H1 (cell line): ENCODE results near the gene IQGAP1. TPM values are rescaled to one million over a fixed set of nuclear protein-coding genes. Genes with fewer than 3 reads are reported as not detected.

Experiments
- CTCF ChIA-PET: fragments of 300-600 bp; sonication (Branson Sonifier 250); formaldehyde crosslinking; loops from one replicate; lab custom pipeline; 2021; ENCODE audit not compliant: partially characterized antibody; lab: Charles Lee
- POLR2A ChIA-PET: fragments of 300-600 bp; sonication (Branson Sonifier 250); formaldehyde crosslinking; loops from one replicate; lab custom pipeline; 2021; ENCODE audit warnings: inconsistent platforms; ENCODE audit not compliant: partially characterized antibody; lab: Charles Lee
- DNase-seq, 2 experiments: peaks; one replicate each; pipeline versions ENCODE4 v3.0.0 to v3.0.0-alpha.2; 2010 to 2022; ENCODE audit warnings: low spot score in 2 of 2, low read depth in 1 of 2, mixed read lengths in 1 of 2
- FAIRE-seq: peaks from 2 replicates; lab custom pipeline; 2011; peaks lifted over from hg19 to GRCh38; lab: Jason Lieb, UNC
- H2AFZ ChIP-seq: 2 replicates; pipeline ENCODE4 v1.8.1; 2012; ENCODE audit warnings: low read length, inconsistent platforms
- H2AK5ac ChIP-seq: 2 replicates; pipeline ENCODE4 v1.6.1; 2013; ENCODE audit warnings: low read depth, low read length
- H2BK120ac ChIP-seq: replicated peaks from 2 replicates; pipeline ENCODE3; 2013; ENCODE audit warnings: low read depth, low read length, inconsistent platforms
- H2BK12ac ChIP-seq: 2 replicates; pipeline ENCODE4 v1.6.1; 2013; ENCODE audit warnings: low read depth, low read length
- H2BK15ac ChIP-seq: 2 replicates; pipeline ENCODE4 v1.6.1; 2013; ENCODE audit warnings: low read length
- H2BK20ac ChIP-seq: 2 replicates; pipeline ENCODE4 v1.6.1; 2013; ENCODE audit warnings: low read length
- H2BK5ac ChIP-seq: 2 replicates; pipeline ENCODE4 v1.6.1; 2013; ENCODE audit warnings: low read depth, low read length
- H3K14ac ChIP-seq: 2 replicates; pipeline ENCODE4 v1.6.1; 2013; ENCODE audit warnings: inconsistent platforms; ENCODE audit not compliant: insufficient read length
- H3K18ac ChIP-seq: 2 replicates; pipeline ENCODE4 v1.6.1; 2013; ENCODE audit warnings: low read length; ENCODE audit errors: extremely low read depth
- H3K23ac ChIP-seq: 2 replicates; pipeline ENCODE4 v1.6.1; 2013; ENCODE audit warnings: inconsistent platforms; ENCODE audit not compliant: insufficient read length
- H3K23me2 ChIP-seq: 2 replicates; pipeline ENCODE4 v1.6.1; 2013; ENCODE audit warnings: low read depth, low read length
- H3K27ac ChIP-seq: 2 replicates; pipeline ENCODE4 v1.6.1; 2011; ENCODE audit warnings: low read depth, low read length, inconsistent platforms
- H3K27me3 ChIP-seq, 4 experiments: replicated peaks in 1 of 4; 1 replicate in 1 of 4; 2 replicates in 3 of 4; pipeline versions ENCODE4 v1.6.1 to v1.8.1; 2011 to 2013; ENCODE audit warnings: low read length in 3 of 4, mild to moderate bottlenecking in 3 of 4, inconsistent platforms in 2 of 4, mixed read lengths in 2 of 4, moderate library complexity in 1 of 4; ENCODE audit not compliant: control insufficient read depth in 3 of 4, insufficient read depth in 3 of 4; ENCODE audit errors: extremely low read depth in 1 of 4
- H3K36me3 ChIP-seq, 4 experiments: 2 replicates each; pipeline versions ENCODE4 v1.6.1 to v1.8.1; 2011 to 2013; ENCODE audit warnings: mild to moderate bottlenecking in 4 of 4, low read length in 3 of 4, moderate library complexity in 2 of 4, control low read depth in 1 of 4, inconsistent platforms in 1 of 4; ENCODE audit not compliant: insufficient read depth in 4 of 4, control insufficient read depth in 2 of 4
- H3K4ac ChIP-seq: replicated peaks from 2 replicates; pipeline ENCODE3; 2013; ENCODE audit warnings: low read length, low read depth, mixed read lengths, inconsistent platforms; ENCODE audit not compliant: insufficient read length
- H3K4me1 ChIP-seq, 4 experiments: replicated peaks in 1 of 4; 1 replicate in 1 of 4; 2 replicates in 3 of 4; pipeline versions ENCODE4 v1.6.1 to v1.8.1; 2011 to 2013; ENCODE audit warnings: low read length in 3 of 4, inconsistent platforms in 2 of 4, mixed read lengths in 1 of 4; ENCODE audit not compliant: insufficient read depth in 4 of 4, control insufficient read depth in 3 of 4
- H3K4me2 ChIP-seq, 2 experiments: 2 replicates each; pipeline versions ENCODE4 v1.6.1 to v1.8.1; 2011 to 2013; ENCODE audit warnings: low read depth in 2 of 2, low read length in 2 of 2, control low read depth in 1 of 2, inconsistent platforms in 1 of 2, mild to moderate bottlenecking in 1 of 2; ENCODE audit not compliant: insufficient read depth in 1 of 2
- H3K4me3 ChIP-seq, 4 experiments: fragments of 200-600, 300-600 bp in 1 of 4; sonication (generic), shearing (Covaris generic), sonication (Bioruptor Twin) in 1 of 4; 2 replicates each; pipeline versions ENCODE4 v1.5.1 to v1.8.1; 2011 to 2016; ENCODE audit warnings: low read length in 4 of 4, low read depth in 3 of 4, control low read depth in 2 of 4, inconsistent platforms in 2 of 4, mild to moderate bottlenecking in 2 of 4, mixed read lengths in 1 of 4, moderate library complexity in 1 of 4; ENCODE audit not compliant: insufficient read depth in 2 of 4; ENCODE audit errors: extremely low read depth in 1 of 4
- H3K56ac ChIP-seq: replicated peaks from 2 replicates; pipeline ENCODE3; 2013; ENCODE audit warnings: low read depth, mild to moderate bottlenecking, mixed read lengths, low read length, inconsistent platforms; ENCODE audit not compliant: insufficient read length
- H3K79me1 ChIP-seq: 2 replicates; pipeline ENCODE4 v1.6.1; 2013; ENCODE audit warnings: low read depth, low read length, control low read depth
- H3K79me2 ChIP-seq, 2 experiments: 2 replicates each; pipeline versions ENCODE4 v1.6.1 to v1.8.1; 2012 to 2013; ENCODE audit warnings: low read length in 2 of 2, mild to moderate bottlenecking in 2 of 2, inconsistent platforms in 1 of 2; ENCODE audit not compliant: insufficient read depth in 2 of 2, control insufficient read depth in 1 of 2
- H3K9ac ChIP-seq, 4 experiments: replicated peaks in 1 of 4; 1 replicate in 1 of 4; 2 replicates in 3 of 4; pipeline versions ENCODE4 v1.6.1 to v1.8.1; 2011 to 2013; ENCODE audit warnings: low read depth in 3 of 4, low read length in 3 of 4, control low read depth in 2 of 4, mild to moderate bottlenecking in 2 of 4, moderate library complexity in 2 of 4, inconsistent platforms in 1 of 4; ENCODE audit errors: extremely low read depth in 1 of 4
- H3K9me3 ChIP-seq, 2 experiments: 2 replicates each; pipeline versions ENCODE4 v1.6.1 to v1.8.1; 2012 to 2013; ENCODE audit warnings: mild to moderate bottlenecking in 2 of 2, moderate library complexity in 2 of 2, control low read depth in 1 of 2, inconsistent platforms in 1 of 2, low read depth in 1 of 2, low read length in 1 of 2, mixed read lengths in 1 of 2; ENCODE audit not compliant: insufficient read depth in 2 of 2
- H4K20me1 ChIP-seq, 2 experiments: replicated peaks in 1 of 2; 2 replicates each; pipeline versions ENCODE3 to v1.8.1; 2011 to 2013; ENCODE audit warnings: inconsistent platforms in 2 of 2, low read length in 2 of 2, mild to moderate bottlenecking in 1 of 2; ENCODE audit not compliant: insufficient read depth in 2 of 2, control insufficient read depth in 1 of 2
- H4K5ac ChIP-seq: 2 replicates; pipeline ENCODE4 v1.6.1; 2013; ENCODE audit warnings: low read length, low read depth, mixed read lengths, inconsistent platforms; ENCODE audit not compliant: insufficient read length
- H4K8ac ChIP-seq: 2 replicates; pipeline ENCODE4 v1.8.0; 2013; ENCODE audit warnings: mild to moderate bottlenecking, moderate library complexity, low read length, inconsistent platforms; ENCODE audit not compliant: insufficient read depth; ENCODE audit errors: extremely low read depth
- H4K91ac ChIP-seq: replicated peaks from 2 replicates; pipeline ENCODE3; 2013; ENCODE audit warnings: low read length, mixed read lengths, inconsistent platforms; ENCODE audit not compliant: insufficient read length
- EGR1 ChIP-seq: IDR thresholded peaks from 2 replicates; pipeline ENCODE4 v1.6.1; 2011; ENCODE audit warnings: low read depth, low read length, borderline replicate concordance
- HDAC2 ChIP-seq, 2 experiments: fragments of 300-600 bp in 1 of 2; sonication (generic) in 1 of 2; IDR thresholded peaks; 2 replicates each; pipeline ENCODE4 v1.6.1; 2011 to 2012; ENCODE audit warnings: low read depth in 2 of 2, low read length in 2 of 2, mild to moderate bottlenecking in 2 of 2, moderate library complexity in 2 of 2, borderline replicate concordance in 1 of 2, inconsistent platforms in 1 of 2
- NRF1 ChIP-seq: IDR thresholded peaks from 2 replicates; pipeline ENCODE4 v1.6.1; 2011; ENCODE audit warnings: mild to moderate bottlenecking, low read depth, low read length, improper control_type of control experiment
- RAD21 ChIP-seq, 2 experiments: IDR thresholded peaks in 1 of 2; conservative IDR thresholded peaks in 1 of 2; 2 replicates each; pipeline ENCODE4 v1.6.1; 2011; ENCODE audit warnings: low read depth in 2 of 2, low read length in 2 of 2, improper control_type of control experiment in 1 of 2, inconsistent platforms in 1 of 2, mild to moderate bottlenecking in 1 of 2, moderate library complexity in 1 of 2
- SAP30 ChIP-seq: fragments of 300-600 bp; sonication (generic); IDR thresholded peaks from 2 replicates; pipeline ENCODE4 v1.7.1; 2012; ENCODE audit warnings: low read length, moderate library complexity, mild to moderate bottlenecking, inconsistent platforms; ENCODE audit not compliant: insufficient read depth, insufficient replicate concordance
- SIN3A ChIP-seq, 2 experiments: IDR thresholded peaks in 1 of 2; conservative IDR thresholded peaks in 1 of 2; 2 replicates each; pipeline ENCODE4 v1.6.1; 2011 to 2012; ENCODE audit warnings: low read length in 2 of 2, improper control_type of control experiment in 1 of 2, low read depth in 1 of 2, mild to moderate bottlenecking in 1 of 2
- SRF ChIP-seq: IDR thresholded peaks from 2 replicates; pipeline ENCODE4 v1.6.1; 2011; ENCODE audit warnings: mild to moderate bottlenecking, low read depth, low read length, moderate library complexity
- TCF12 ChIP-seq: IDR thresholded peaks from 2 replicates; pipeline ENCODE4 v1.6.1; 2011; ENCODE audit warnings: low read depth, mild to moderate bottlenecking, low read length
- WGBS, 2 experiments: shearing (Covaris generic) in 1 of 2; methylation state at CpG; one replicate each; pipeline versions ENCODE4 v1.1.6 to v1.1.7; 2013 to 2015; ENCODE audit warnings: low lambda C conversion rate in 2 of 2, mixed read lengths in 2 of 2, inconsistent platforms in 1 of 2, low coverage in 1 of 2, missing lambda C conversion rate in 1 of 2; ENCODE audit not compliant: insufficient replicate concordance in 2 of 2, insufficient coverage in 1 of 2, insufficient read length in 1 of 2; ENCODE audit errors: extremely low coverage in 1 of 2, missing lambda C conversion rate in 1 of 2; 5-methylcytosine and 5-hydroxymethylcytosine counted together
- polyA plus RNA-seq, 7 experiments: library from polyadenylated mRNA; depleted of rRNA in 3 of 7; stranded (reverse) in 5 of 7; unstranded in 2 of 7; fragments of >200 nt in 5 of 7; fragments of 200-250 nt in 2 of 7; gene quantifications; 1 replicate in 5 of 7; 2 replicates in 1 of 7; 4 replicates in 1 of 7; pipeline versions ENCODE4 v1.2.1 to v1.2.3, GENCODE V29; 2011 to 2013; ENCODE audit warnings: missing spikeins in 2 of 7, mixed read lengths in 2 of 7
- total RNA-seq: library from RNA; stranded (reverse); fragmentation: NEBNext Ultra II Directional; extraction: Animal tissue kit (Norgen Biotek cat#: 25700); gene quantifications from 2 replicates; pipeline ENCODE4 v1.2.1, GENCODE V29; 2021
- TF ChIP-seq, protein P1 (sequence below): IDR thresholded peaks from 2 replicates; pipeline ENCODE4 v1.6.1; 2012; ENCODE audit warnings: low read length, inconsistent platforms

IQGAP1 gene
- total and polyA plus RNA-seq, 2 of the 8 experiments (the other 6 are each of a cell fraction or from before 2014, with no cell fraction given): 56.0 to 138 TPM

GRCh38 chr15:90414408-90415028 is 26.5 kb downstream of the IQGAP1 start:
- H3K9me3 ChIP-seq: peaks cover 0 to 1% of the 10 kb centered on the region in 2 experiments; a peak in 1 of 4 replicates
- no peak overlapping the region for H2AFZ ChIP-seq
- H3K9ac ChIP-seq: no peak overlapping the region
- no peak overlapping the region for H2BK120ac ChIP-seq
- peak overlapping the region in 1 of 2 experiments; percentile 62; a peak in 2 of 4 replicates for H3K4me2 ChIP-seq
- peak overlapping the region; percentile 61 for H3K27ac ChIP-seq
- H2BK5ac ChIP-seq: peak overlapping the region; percentile 14
- FAIRE-seq (no peak), DNase-seq (no peak)
- peak overlapping the region; percentile 40; the same call in 1 of the 2 replicates for H2BK15ac ChIP-seq
- no peaks in the 10 kb centered on the region for H3K27me3 ChIP-seq
- peak overlapping the region; percentile 8; the same call in 1 of the 2 replicates for H2AK5ac ChIP-seq
- WGBS, 2 experiments: 82% methylated on average over 9 of the region's 9 CpGs; no CpG with 5 or more reads in 1 of the 2 experiments
- peak overlapping the region; percentile 95 for H2BK12ac ChIP-seq
- H3K23me2 ChIP-seq: no peaks in the 10 kb centered on the region
- H3K4me3 ChIP-seq: no peak overlapping the region
- H4K8ac ChIP-seq: no peak overlapping the region
- peaks cover 4% of the 10 kb centered on the region; the same call in 1 of the 2 replicates for H3K79me1 ChIP-seq
- no peak overlapping the region for H3K14ac ChIP-seq
- TF ChIP-seq HDAC2 (IDR thresholded peaks at IDR 0.05; ENCODE audit: borderline replicate concordance in 1 of 2, low read depth in 2 of 2, low read length in 2 of 2) (no peak), NRF1 (no peak), RAD21 (IDR thresholded peaks at IDR 0.05 in 1 of 2, conservative IDR thresholded peaks at IDR 0.05 in 1 of 2; ENCODE audit: low read depth in 2 of 2, low read length in 2 of 2) (no peak), SAP30 (no peak), SIN3A (conservative IDR thresholded peaks at IDR 0.05 in 1 of 2, IDR thresholded peaks at IDR 0.05 in 1 of 2; ENCODE audit: low read depth in 1 of 2, low read length in 2 of 2) (no peak), EGR1 (no peak), SRF (no peak), TCF12 (no peak)
- TF ChIP-seq, protein P1, sequence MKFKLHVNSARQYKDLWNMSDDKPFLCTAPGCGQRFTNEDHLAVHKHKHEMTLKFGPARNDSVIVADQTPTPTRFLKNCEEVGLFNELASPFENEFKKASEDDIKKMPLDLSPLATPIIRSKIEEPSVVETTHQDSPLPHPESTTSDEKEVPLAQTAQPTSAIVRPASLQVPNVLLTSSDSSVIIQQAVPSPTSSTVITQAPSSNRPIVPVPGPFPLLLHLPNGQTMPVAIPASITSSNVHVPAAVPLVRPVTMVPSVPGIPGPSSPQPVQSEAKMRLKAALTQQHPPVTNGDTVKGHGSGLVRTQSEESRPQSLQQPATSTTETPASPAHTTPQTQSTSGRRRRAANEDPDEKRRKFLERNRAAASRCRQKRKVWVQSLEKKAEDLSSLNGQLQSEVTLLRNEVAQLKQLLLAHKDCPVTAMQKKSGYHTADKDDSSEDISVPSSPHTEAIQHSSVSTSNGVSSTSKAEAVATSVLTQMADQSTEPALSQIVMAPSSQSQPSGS: no peak
- no peaks in the 10 kb centered on the region for H4K20me1 ChIP-seq
- ChIA-PET POLR2A (interaction anchor here (0.8 to 3.3 kb wide), 5 partner anchors 10 to 26 kb away, joined by 3 to 15 read pairs (median 7); partner anchors contain the start of gene IQGAP1), CTCF (interaction anchor here (1.4 to 3.0 kb wide), 2 partner anchors 20 to 68 kb away, joined by 5 to 8 read pairs; no protein-coding TSS in a partner anchor)
- H3K18ac ChIP-seq: peak overlapping the region; percentile 19
- H3K4ac ChIP-seq: peak overlapping the region; percentile 3
- H4K5ac ChIP-seq: no peak overlapping the region
- H3K23ac ChIP-seq: no peak overlapping the region
- H4K91ac ChIP-seq: no peak overlapping the region
- no peak overlapping the region for H3K56ac ChIP-seq
- no peaks in the 10 kb centered on the region for H3K36me3 ChIP-seq
- H2BK20ac ChIP-seq: no peak overlapping the region
- H3K79me2 ChIP-seq: peaks cover 10 to 71% of the 10 kb centered on the region in 2 experiments; a peak in 3 of 4 replicates
- H3K4me1 ChIP-seq: peaks cover 16 to 25% (median 23%) of the 10 kb centered on the region in 4 experiments
